ENCODE data around the gene ELMOD3. TPM values are rescaled to one million over a fixed set of nuclear protein-coding genes. Genes with fewer than 3 reads are reported as not detected.

The ELMOD3 gene
- total and polyA plus RNA-seq, 9 of the 15 experiments (the other 6 are each of a cell fraction or from before 2014, with no cell fraction given), result 2.7 to 18.7 (median 11.6) TPM

DNA sequence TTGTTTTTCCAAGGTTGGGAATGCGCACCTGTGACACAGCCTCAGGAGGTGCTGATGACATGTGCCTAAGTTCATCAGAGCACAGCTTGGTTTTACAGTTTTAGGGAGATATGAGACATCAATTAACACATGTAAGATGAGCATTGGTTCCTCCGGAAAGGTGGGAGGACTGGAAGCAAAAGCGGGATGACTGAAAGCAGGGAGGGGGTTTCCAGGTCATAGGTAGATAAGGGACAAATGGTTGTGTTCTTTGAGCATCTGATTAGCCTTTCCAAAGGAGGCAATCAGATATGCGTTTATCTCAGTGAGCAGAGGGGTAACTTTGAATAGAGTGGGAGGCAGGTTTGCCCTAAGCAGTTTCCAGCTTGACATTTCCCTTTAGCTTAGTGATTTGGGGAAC lies 29.3 kb downstream of the ELMOD3 start:
- Histone ChIP-seq H3K36me3 (ENCODE audit: control insufficient read depth, insufficient read depth, low read length) (peaks cover 12% of the 10 kb centered on the region; the same call in 2 of the 3 replicates), H3K9ac (ENCODE audit: insufficient read depth in 1 of 2, low read depth in 2 of 2, low read length in 2 of 2) (no peak overlapping the region), H3K27me3 (ENCODE audit: control insufficient read depth in 2 of 2, insufficient read depth in 2 of 2, low read length in 2 of 2) (no peaks in the 10 kb centered on the region), H3K9me1 (ENCODE audit: control insufficient read depth, insufficient read depth, low read length) (no peaks in the 10 kb centered on the region), H2AFZ (ENCODE audit: low read depth, low read length) (no peak overlapping the region), H3K4me3 (no peak overlapping the region), H3K79me2 (ENCODE audit: control insufficient read depth, insufficient read depth, low read length) (no peaks in the 10 kb centered on the region), H3K4me2 (ENCODE audit: insufficient read depth, low read length) (no peak overlapping the region), H4K20me1 (replicated peaks; ENCODE audit: control insufficient read depth, insufficient read depth, low read length) (no peaks in the 10 kb centered on the region), H3K4me1 (replicated peaks in 1 of 2; ENCODE audit: control insufficient read depth in 2 of 2, insufficient read depth in 2 of 2, low read length in 2 of 2) (peaks cover 0 to 2% of the 10 kb centered on the region in 2 experiments; a peak in 3 of 5 replicates), H3K9me3 (replicated peaks; ENCODE audit: control insufficient read depth, insufficient read depth, low read depth, low read length) (peaks cover 2% of the 10 kb centered on the region; the same call in 1 of the 2 replicates), H3K27ac (ENCODE audit: extremely low read depth, low read depth, low read length) (no peak overlapping the region)
- in situ Hi-C loops (cut with MboI) (no loop called here), intact Hi-C loops (cut with micrococcal nuclease) (no loop called here)
- FAIRE-seq (no peak), ATAC-seq (no peak), DNase-seq (ENCODE audit: extremely low read depth in 1 of 4, low spot score in 3 of 4) (peak in 1 of 4 experiments; percentile 12)
- 26% methylated on average over 4 of the region's 4 CpGs for WGBS (ENCODE audit: insufficient coverage, low coverage, missing lambda C conversion rate)
- CTCF ChIA-PET (ENCODE audit: low intra/inter-chr PET ratio), result no interaction called here
- POLR2A ChIA-PET, result interaction anchor here (0.8 to 5.3 kb wide), 7 partner anchors 8 to 166 kb away, joined by 3 to 22 read pairs (median 7); partner anchors contain the start of genes ELMOD3 and MAT2A
- no TSS peak for BruUV-seq (replicated peaks)
- TF ChIP-seq TEAD4 (IDR thresholded peaks at IDR 0.05; ENCODE audit: low read length) (no peak; the same call in 1 of the 2 replicates), TEAD4 (CRISPR knock-in tag; IDR thresholded peaks at IDR 0.05; ENCODE audit: borderline replicate concordance) (no peak), CBFA2T2 (conservative IDR thresholded peaks at IDR 0.05) (peak; percentile 48), JUNB (CRISPR knock-in tag; conservative IDR thresholded peaks at IDR 0.05) (no peak), ZNF197 (CRISPR knock-in tag; IDR thresholded peaks at IDR 0.05; ENCODE audit: low read depth) (no peak), CTBP1 (IDR thresholded peaks at IDR 0.05; ENCODE audit: borderline replicate concordance) (peak; percentile 12; the same call in 1 of the 2 replicates), POU5F1 (IDR thresholded peaks at IDR 0.05; ENCODE audit: borderline replicate concordance, low read depth, low read length, partially characterized antibody) (no peak), PHF20 (IDR thresholded peaks at IDR 0.05; ENCODE audit: partially characterized antibody) (no peak), ZNF324 (CRISPR knock-in tag; IDR thresholded peaks at IDR 0.05) (no peak), ZSCAN29 (IDR thresholded peaks at IDR 0.05) (no peak), TRIM28 (IDR thresholded peaks at IDR 0.05) (no peak), NFIX (CRISPR knock-in tag; IDR thresholded peaks at IDR 0.05; ENCODE audit: low read depth) (no peak), EGR1 (conservative IDR thresholded peaks at IDR 0.05) (peak; percentile 16; the same call in 1 of the 2 replicates), STAT5A (IDR thresholded peaks at IDR 0.05; ENCODE audit: borderline replicate concordance, low read length) (no peak), ZNF583 (CRISPR knock-in tag; IDR thresholded peaks at IDR 0.05) (no peak), TEAD1 (CRISPR knock-in tag; IDR thresholded peaks at IDR 0.05) (no peak), IRF2 (CRISPR knock-in tag; IDR thresholded peaks at IDR 0.05) (no peak), CAMTA2 (CRISPR knock-in tag; conservative IDR thresholded peaks at IDR 0.05) (no peak), E2F8 (IDR thresholded peaks at IDR 0.05; ENCODE audit: low read depth, partially characterized antibody) (no peak), HNRNPH1 (optimal IDR thresholded peaks at IDR 0.05; ENCODE audit: low read depth, low read length) (no peak)
- TF ChIP-seq, protein P1, sequence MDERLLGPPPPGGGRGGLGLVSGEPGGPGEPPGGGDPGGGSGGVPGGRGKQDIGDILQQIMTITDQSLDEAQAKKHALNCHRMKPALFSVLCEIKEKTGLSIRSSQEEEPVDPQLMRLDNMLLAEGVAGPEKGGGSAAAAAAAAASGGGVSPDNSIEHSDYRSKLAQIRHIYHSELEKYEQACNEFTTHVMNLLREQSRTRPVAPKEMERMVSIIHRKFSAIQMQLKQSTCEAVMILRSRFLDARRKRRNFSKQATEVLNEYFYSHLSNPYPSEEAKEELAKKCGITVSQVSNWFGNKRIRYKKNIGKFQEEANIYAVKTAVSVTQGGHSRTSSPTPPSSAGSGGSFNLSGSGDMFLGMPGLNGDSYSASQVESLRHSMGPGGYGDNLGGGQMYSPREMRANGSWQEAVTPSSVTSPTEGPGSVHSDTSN (CRISPR knock-in tag; IDR thresholded peaks at IDR 0.05; ENCODE audit: low read depth), result no peak
- TF ChIP-seq, protein P1 (tag; conservative IDR thresholded peaks at IDR 0.05; ENCODE audit: low read depth), result no peak

Data from K562 (cell line).